ENCODE data around the gene AADACL4. TPM values are rescaled to one million over a fixed set of nuclear protein-coding genes. Genes with fewer than 3 reads are reported as not detected.

Gene AADACL4
- total RNA-seq, 1 experiment from 2014 or later: not detected

GRCh38 chr1:12714710-12715475, 71.0 kb downstream of the AADACL4 start:
- Histone ChIP-seq H3K4ac (ENCODE audit: low read depth, low read length) (no peak overlapping the region; the same call in 1 of the 2 replicates), H2BK120ac (ENCODE audit: low read depth, low read length, poor library complexity, severe bottlenecking) (no peak overlapping the region), H4K8ac (replicated peaks; ENCODE audit: insufficient read length, low read depth, low read length) (no peak overlapping the region), H3K18ac (ENCODE audit: insufficient read length, low read depth, low read length) (no peak overlapping the region), H3K4me1 (ENCODE audit: insufficient read depth, low read length) (peaks cover 20% of the 10 kb centered on the region; the same call in 1 of the 2 replicates), H3K23me2 (ENCODE audit: insufficient read length, low read depth, low read length, poor library complexity, severe bottlenecking) (no peaks in the 10 kb centered on the region), H3K27me3 (ENCODE audit: insufficient read depth, low read length) (no peaks in the 10 kb centered on the region), H3K27ac (ENCODE audit: insufficient read length, low read depth, low read length) (peak overlapping the region; percentile 69), H3T11ph (ENCODE audit: low read length) (no peak overlapping the region), H3K79me2 (ENCODE audit: insufficient read depth, low read length) (no peaks in the 10 kb centered on the region), H4K91ac (ENCODE audit: insufficient read length, low read depth, low read length) (no peak overlapping the region), H3K14ac (ENCODE audit: insufficient read depth, low read length) (no peak overlapping the region), H3K56ac (ENCODE audit: insufficient read length, low read depth, low read length) (no peak overlapping the region), H2BK12ac (ENCODE audit: insufficient read length, low read depth, low read length) (no peak overlapping the region), H2BK20ac (ENCODE audit: low read depth, low read length, poor library complexity, severe bottlenecking) (no peak overlapping the region), H3K9ac (ENCODE audit: extremely low read depth, insufficient read length, low read length) (peak overlapping the region; percentile 44), H3K4me2 (ENCODE audit: insufficient read depth, insufficient read length, low read length) (peak overlapping the region; percentile 20), H4K5ac (ENCODE audit: insufficient read length, low read depth, low read length) (peak overlapping the region; percentile 46), H3K23ac (ENCODE audit: insufficient read length, low read depth, low read length) (no peak overlapping the region), H4K20me1 (ENCODE audit: control insufficient read depth, insufficient read depth, insufficient read length) (no peaks in the 10 kb centered on the region), H2AFZ (ENCODE audit: low read length) (no peak overlapping the region), H2BK5ac (ENCODE audit: insufficient read length, low read length) (no peak overlapping the region), H2AK5ac (ENCODE audit: insufficient read length, low read length) (no peak overlapping the region), H3K9me3 (ENCODE audit: control insufficient read depth, low read depth, low read length) (no peaks in the 10 kb centered on the region), H3K79me1 (ENCODE audit: insufficient read depth, low read depth, low read length, poor library complexity, severe bottlenecking) (no peaks in the 10 kb centered on the region), H2BK15ac (ENCODE audit: low read depth, low read length) (no peak overlapping the region)
- no peaks in the 10 kb centered on the region; a peak in 1 of 7 replicates for H3K36me3 Mint-ChIP-seq (ENCODE audit: insufficient read depth in 1 of 3, low read depth in 3 of 3)
- H3K27me3 Mint-ChIP-seq (ENCODE audit: low read depth): no peaks in the 10 kb centered on the region
- no peak for TF ChIP-seq CTCF (conservative IDR thresholded peaks at IDR 0.05)
- DNase-seq: no peak
- WGBS (ENCODE audit: extremely low coverage, insufficient read length, low lambda C conversion rate): no CpG with 5 or more reads among the region's 3 CpGs
- H3K4me1 Mint-ChIP-seq: peaks cover 71 to 74% of the 10 kb centered on the region in 2 experiments
- H3K27ac Mint-ChIP-seq: peak overlapping the region in 2 of 3 experiments; percentile 71 to 85; a peak in 4 of 7 replicates
- no peaks in the 10 kb centered on the region for H3K9me3 Mint-ChIP-seq
- H3K4me3 Mint-ChIP-seq: no peak overlapping the region

Measured in H9 (cell line).